Measurements from ENCODE around the gene ENTREP3. TPM values are rescaled to one million over a fixed set of nuclear protein-coding genes. Genes with fewer than 3 reads are reported as not detected.

ENTREP3 gene
- total RNA-seq, 1 donor from 2014 or later: 49.0 TPM

DNA sequence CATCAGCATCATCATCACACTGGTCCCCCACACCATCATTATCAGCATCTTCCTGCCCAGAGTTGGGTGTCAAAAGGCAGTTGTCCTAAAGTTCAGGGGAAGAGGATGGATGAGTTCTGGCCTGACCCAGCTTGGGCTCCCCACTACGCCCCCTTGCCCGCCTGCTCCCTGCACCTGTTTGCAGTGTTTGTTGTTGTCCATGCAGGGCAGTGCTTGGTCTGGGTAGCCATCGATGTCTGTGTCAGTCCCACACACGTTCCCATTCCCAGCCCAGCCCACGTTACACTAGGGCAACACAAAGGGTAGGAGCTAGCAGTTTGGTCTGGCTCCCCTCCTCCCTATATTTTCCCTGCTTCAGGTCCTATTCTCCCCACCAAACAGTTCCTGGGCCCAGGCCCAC, 54.4 kb downstream of the ENTREP3 start:
- DNase-seq (ENCODE audit: low spot score): no peak

DNA sequence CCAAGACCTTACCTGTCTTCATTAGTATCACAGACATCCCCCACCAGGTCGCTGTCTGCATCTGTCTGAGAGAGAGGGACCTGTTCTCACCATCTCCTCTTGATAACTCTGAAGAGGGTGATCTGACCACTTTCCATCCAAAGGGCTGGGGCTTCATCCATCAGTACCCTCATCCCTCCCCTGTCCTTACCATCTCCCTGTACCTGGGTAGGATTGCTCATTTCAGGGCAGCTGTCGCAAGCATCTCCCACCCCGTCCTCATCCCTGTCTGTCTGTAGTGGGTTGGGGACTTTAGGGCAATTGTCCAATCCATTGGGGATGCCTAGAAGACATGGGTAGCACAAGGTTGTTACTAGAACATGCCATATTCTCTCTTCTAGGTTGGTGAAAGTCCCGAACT, 55.5 kb downstream of the ENTREP3 start:
- no peak for DNase-seq (ENCODE audit: low spot score)

DNA sequence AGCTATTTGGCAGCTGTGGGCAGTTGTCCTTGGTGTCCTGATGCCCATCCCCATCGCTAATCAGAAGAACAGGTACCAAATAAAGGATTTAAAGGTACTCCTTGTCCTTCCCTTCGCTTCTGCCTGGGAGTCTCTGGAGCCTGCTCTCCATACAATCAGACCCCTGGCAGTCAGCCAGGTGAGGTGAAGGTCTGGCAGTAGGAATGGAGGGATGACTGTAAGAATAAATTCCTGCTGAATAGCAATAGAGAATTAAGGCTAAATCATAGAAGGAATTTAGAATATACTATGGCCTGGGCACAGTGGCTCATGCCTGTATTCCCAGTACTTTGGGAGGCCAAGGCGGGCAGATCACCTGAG, 56.8 kb downstream of the ENTREP3 start:
- no peak for DNase-seq (ENCODE audit: low spot score)

DNA sequence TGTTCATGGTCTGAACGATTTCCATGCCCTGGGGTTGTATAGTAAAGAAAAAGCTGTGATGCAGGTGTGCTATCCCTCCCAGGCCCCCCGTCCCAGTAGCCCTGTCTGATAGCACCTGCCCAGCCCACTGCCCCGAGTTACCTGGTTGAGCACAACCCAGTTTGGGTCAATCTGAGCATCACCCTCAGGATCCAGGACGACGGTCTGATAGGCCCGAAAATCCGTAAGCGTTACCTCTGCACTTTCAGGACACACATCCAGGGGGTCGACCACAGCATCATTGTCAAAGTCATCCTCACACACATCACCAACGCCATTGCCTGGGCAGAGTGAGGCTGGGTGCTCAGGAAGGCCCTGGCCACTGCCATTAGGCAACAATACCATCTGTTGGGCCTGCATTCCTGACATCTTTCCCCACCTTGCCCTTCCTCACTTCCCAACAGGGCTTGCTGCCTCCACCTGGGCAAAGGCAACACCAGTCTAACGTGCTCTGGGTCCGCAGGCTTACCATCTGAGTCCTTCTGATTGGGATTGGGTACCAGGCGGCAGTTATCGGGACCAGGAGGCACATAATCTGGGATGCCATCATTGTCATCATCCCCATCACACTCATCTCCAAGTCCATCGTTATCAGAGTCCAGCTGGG, 57.3 kb downstream of the ENTREP3 start:
- DNase-seq (ENCODE audit: low spot score): no peak

Other genes with a start within 250 kb of the ENTREP3 start
- 1.0 TPM for gene DCST2, start 221.7 kb downstream of the ENTREP3 start, total RNA-seq
- gene DCST1, start 221.7 kb downstream of the ENTREP3 start, total RNA-seq: not detected
- gene ADAM15, start 204.2 kb downstream of the ENTREP3 start, total RNA-seq: 146 TPM
- 12.8 TPM for gene EFNA4, start 191.7 kb downstream of the ENTREP3 start, total RNA-seq
- 2.7 TPM for gene EFNA3, start 176.6 kb downstream of the ENTREP3 start, total RNA-seq
- gene EFNA1, start 127.6 kb downstream of the ENTREP3 start, total RNA-seq: 100.0 TPM
- gene SLC50A1, start 119.6 kb downstream of the ENTREP3 start, total RNA-seq: 54.7 TPM
- gene DPM3, start 115.0 kb downstream of the ENTREP3 start, total RNA-seq: 130 TPM
- 158 TPM for gene KRTCAP2, start 82.2 kb downstream of the ENTREP3 start, total RNA-seq
- gene TRIM46, start 81.6 kb downstream of the ENTREP3 start, total RNA-seq: 0.83 TPM
- 43.1 TPM for gene THBS3, start 47.6 kb downstream of the ENTREP3 start, total RNA-seq
- gene MTX1, start 46.8 kb downstream of the ENTREP3 start, total RNA-seq: 31.3 TPM
- gene SCAMP3, start 6.9 kb upstream of the ENTREP3 start, total RNA-seq: 68.6 TPM
- gene CLK2, start 18.0 kb upstream of the ENTREP3 start, total RNA-seq: 73.7 TPM
- gene HCN3, start 22.0 kb upstream of the ENTREP3 start, total RNA-seq: 8.7 TPM
- 1.7 TPM for gene PKLR, start 46.0 kb upstream of the ENTREP3 start, total RNA-seq
- gene FDPS, start 53.4 kb upstream of the ENTREP3 start, total RNA-seq: 269 TPM
- 58.8 TPM for gene RUSC1, start 65.4 kb upstream of the ENTREP3 start, total RNA-seq

Measured in mucosa of gallbladder (tissue), 1 donor.